Thymus (tissue), 11 donors: ENCODE results near the gene TNS3. TPM values are rescaled to one million over a fixed set of nuclear protein-coding genes. Genes with fewer than 3 reads are reported as not detected.

Experiments used
- DNase-seq, 9 donors: peaks; one replicate each; pipeline ENCODE4 v3.0.0-alpha.2; 2013; ENCODE audit warnings: low spot score in 9 of 9, low read depth in 6 of 9, missing footprints in 1 of 9
- H3K27ac ChIP-seq, 2 donors: one replicate each; pipeline ENCODE4 v1.5.1; 2013; ENCODE audit warnings: control low read depth in 1 of 2, low read depth in 1 of 2, low read length in 1 of 2, mild to moderate bottlenecking in 1 of 2, moderate library complexity in 1 of 2
- H3K27me3 ChIP-seq, 2 donors: one replicate each; pipeline ENCODE4 v1.5.1; 2013; ENCODE audit warnings: low read length in 1 of 2; ENCODE audit not compliant: control insufficient read depth in 2 of 2, insufficient read depth in 1 of 2
- H3K36me3 ChIP-seq, 2 donors: one replicate each; pipeline ENCODE4 v1.5.1; 2013; ENCODE audit warnings: low read length in 1 of 2, mild to moderate bottlenecking in 1 of 2, moderate library complexity in 1 of 2; ENCODE audit not compliant: control insufficient read depth in 2 of 2, insufficient read depth in 2 of 2
- H3K4me1 ChIP-seq, 2 donors: one replicate each; pipeline ENCODE4 v1.5.1; 2013; ENCODE audit warnings: low read length in 2 of 2; ENCODE audit not compliant: control insufficient read depth in 2 of 2, insufficient read depth in 2 of 2
- H3K4me3 ChIP-seq, 2 donors: one replicate each; pipeline ENCODE4 v1.5.1; 2013; ENCODE audit warnings: low read length in 2 of 2, control low read depth in 1 of 2, mild to moderate bottlenecking in 1 of 2
- H3K9me3 ChIP-seq, 2 donors: one replicate each; pipeline ENCODE4 v1.5.1; 2013; ENCODE audit warnings: low read length in 1 of 2, mild to moderate bottlenecking in 1 of 2; ENCODE audit not compliant: control insufficient read depth in 2 of 2, insufficient read depth in 1 of 2
- WGBS: extraction: QIAGEN DNeasy Blood & Tissue Kit; methylation state at CpG from one replicate; pipeline ENCODE4 v1.1.7; 2013; 5-methylcytosine and 5-hydroxymethylcytosine counted together
- polyA plus RNA-seq: library from polyadenylated mRNA; stranded (reverse); fragments of 200-250 nt; gene quantifications from one replicate; pipeline ENCODE4 v1.2.3, GENCODE V29; 2013
- total RNA-seq: library from RNA; stranded (reverse); fragments of 120-200 nt; gene quantifications from one replicate; pipeline ENCODE4 v1.2.4, GENCODE V29; 2013
- donor health status: healthy.

TNS3 gene
- total and polyA plus RNA-seq, 2 donors = 5.9 to 6.2 TPM

GRCh38 chr7:47301657-47302295 is 280.1 kb downstream of the TNS3 start:
- H3K4me3 ChIP-seq = no peak overlapping the region
- 99% methylated on average over 10 of the region's 10 CpGs for WGBS
- H3K36me3 ChIP-seq = no peaks in the 10 kb centered on the region
- H3K27me3 ChIP-seq = no peaks in the 10 kb centered on the region
- H3K4me1 ChIP-seq = no peaks in the 10 kb centered on the region
- no peak for DNase-seq
- H3K27ac ChIP-seq = no peak overlapping the region
- no peaks in the 10 kb centered on the region for H3K9me3 ChIP-seq

- H3K27ac ChIP-seq = no peak overlapping the region
- no peaks in the 10 kb centered on the region for H3K36me3 ChIP-seq
- H3K4me1 ChIP-seq = no peaks in the 10 kb centered on the region
- H3K9me3 ChIP-seq = no peaks in the 10 kb centered on the region
- no peaks in the 10 kb centered on the region for H3K27me3 ChIP-seq
- H3K4me3 ChIP-seq = no peak overlapping the region
- 93% methylated on average over 6 of the region's 6 CpGs for WGBS
- DNase-seq = no peak
Observed at GRCh38 chr7:47301105-47301477, 280.8 kb downstream of the TNS3 start.

GRCh38 chr7:47300472-47301104 is 281.3 kb downstream of the TNS3 start:
- Histone ChIP-seq H3K4me1 (no peaks in the 10 kb centered on the region), H3K27me3 (no peaks in the 10 kb centered on the region), H3K36me3 (no peaks in the 10 kb centered on the region), H3K9me3 (no peaks in the 10 kb centered on the region), H3K4me3 (no peak overlapping the region), H3K27ac (no peak overlapping the region)
- DNase-seq = no peak
- WGBS = 98% methylated on average over 11 of the region's 11 CpGs

GRCh38 chr7:47299496-47299895 is 282.4 kb downstream of the TNS3 start:
- no peaks in the 10 kb centered on the region for H3K4me1 ChIP-seq
- no peaks in the 10 kb centered on the region for H3K27me3 ChIP-seq
- H3K27ac ChIP-seq = no peak overlapping the region
- WGBS = 94% methylated on average over 8 of the region's 8 CpGs
- H3K36me3 ChIP-seq = no peaks in the 10 kb centered on the region
- no peak overlapping the region for H3K4me3 ChIP-seq
- H3K9me3 ChIP-seq = no peaks in the 10 kb centered on the region
- DNase-seq = no peak

GRCh38 chr7:47298636-47299035 is 283.3 kb downstream of the TNS3 start:
- no peak for DNase-seq
- H3K4me3 ChIP-seq = no peak overlapping the region
- H3K27me3 ChIP-seq = no peaks in the 10 kb centered on the region
- no peak overlapping the region for H3K27ac ChIP-seq
- H3K36me3 ChIP-seq = no peaks in the 10 kb centered on the region
- WGBS = 95% methylated on average over 12 of the region's 12 CpGs
- no peaks in the 10 kb centered on the region for H3K4me1 ChIP-seq
- no peaks in the 10 kb centered on the region for H3K9me3 ChIP-seq

GRCh38 chr7:47297120-47297519 is 284.8 kb downstream of the TNS3 start:
- whole genome bisulfite sequencing = 98% methylated on average over 8 of the region's 8 CpGs
- DNase-seq = no peak
- H3K4me1 ChIP-seq = no peaks in the 10 kb centered on the region
- H3K9me3 ChIP-seq = no peaks in the 10 kb centered on the region
- H3K36me3 ChIP-seq = no peaks in the 10 kb centered on the region
- H3K27me3 ChIP-seq = no peaks in the 10 kb centered on the region
- no peak overlapping the region for H3K27ac ChIP-seq
- H3K4me3 ChIP-seq = no peak overlapping the region

- no peaks in the 10 kb centered on the region for H3K36me3 ChIP-seq
Observed at GRCh38 chr7:47295606-47296005, 286.3 kb downstream of the TNS3 start.

GRCh38 chr7:47294556-47295222 is 287.2 kb downstream of the TNS3 start:
- H3K36me3 ChIP-seq = no peaks in the 10 kb centered on the region

More at GRCh38 chr7:47295606-47296005, 286.3 kb downstream of the TNS3 start:
- no peak overlapping the region for H3K4me3 ChIP-seq
- H3K27ac ChIP-seq = no peak overlapping the region
- H3K27me3 ChIP-seq = no peaks in the 10 kb centered on the region
- H3K4me1 ChIP-seq = no peaks in the 10 kb centered on the region
- no peak for DNase-seq
- H3K9me3 ChIP-seq = no peaks in the 10 kb centered on the region
- 92% methylated on average over 7 of the region's 7 CpGs for WGBS

GRCh38 chr7:47293884-47294555 is 287.9 kb downstream of the TNS3 start:
- H3K27me3 ChIP-seq = no peaks in the 10 kb centered on the region
- WGBS = 90% methylated on average over 6 of the region's 6 CpGs
- no peaks in the 10 kb centered on the region for H3K9me3 ChIP-seq
- no peaks in the 10 kb centered on the region for H3K36me3 ChIP-seq
- no peaks in the 10 kb centered on the region for H3K4me1 ChIP-seq
- no peak overlapping the region for H3K27ac ChIP-seq
- no peak for DNase-seq
- H3K4me3 ChIP-seq = no peak overlapping the region

More at GRCh38 chr7:47294556-47295222, 287.2 kb downstream of the TNS3 start:
- Histone ChIP-seq H3K27ac (no peak overlapping the region), H3K27me3 (no peaks in the 10 kb centered on the region), H3K9me3 (no peaks in the 10 kb centered on the region), H3K4me1 (no peaks in the 10 kb centered on the region), H3K4me3 (no peak overlapping the region)
- WGBS = 93% methylated on average over 4 of the region's 4 CpGs
- no peak for DNase-seq
